ENCODE results near the gene MORC4. TPM values are rescaled to one million over a fixed set of nuclear protein-coding genes. Genes with fewer than 3 reads are reported as not detected.

MORC4 gene
- total RNA-seq (2014; rRNA removed; shearing (Covaris generic)), result 8.8 and 10.2 TPM in 2 replicates

DNA sequence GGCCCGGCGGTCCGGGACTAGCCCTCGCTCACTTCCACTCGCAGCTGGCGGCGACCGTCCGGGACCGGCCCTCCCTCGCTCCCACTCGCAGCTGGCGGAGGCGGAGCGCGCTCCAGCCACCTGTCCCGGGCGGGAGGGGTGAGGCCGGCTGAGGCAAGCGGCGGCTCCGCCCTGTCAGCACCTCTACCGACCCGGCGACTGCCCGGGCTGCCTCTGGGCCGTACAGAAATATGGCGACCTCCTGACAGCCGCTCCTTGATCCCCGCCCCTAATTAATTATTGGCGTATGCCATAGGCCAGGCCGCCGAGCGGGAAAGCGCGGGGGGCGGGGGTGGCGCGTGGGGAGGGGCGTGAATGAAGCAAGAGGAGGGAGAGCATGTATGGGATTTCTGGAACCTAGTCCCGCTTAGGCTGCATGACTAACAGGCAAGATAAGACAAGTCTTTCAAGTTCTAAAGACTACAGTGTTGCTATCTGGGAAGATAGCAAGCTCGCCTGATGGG is at the start of gene MORC4:
TSS of gene MORC4 (minus strand) at position 200 of the 503 bp plus-strand sequence. CDS start 243 bp downstream, outside the sequence.
- DNase-seq (ENCODE audit: low spot score), result peak; percentile 65

- no peak for DNase-seq (ENCODE audit: low spot score)
Measured at GRCh38 chrX:107047622-107048021, 47.6 kb upstream of the MORC4 start.

GRCh38 chrX:107029752-107030151 is 29.7 kb upstream of the MORC4 start:
- DNase-seq (ENCODE audit: low spot score), result no peak

GRCh38 chrX:107025545-107025944 is 25.5 kb upstream of the MORC4 start:
- peak; percentile 13 for DNase-seq (ENCODE audit: low spot score)

DNA sequence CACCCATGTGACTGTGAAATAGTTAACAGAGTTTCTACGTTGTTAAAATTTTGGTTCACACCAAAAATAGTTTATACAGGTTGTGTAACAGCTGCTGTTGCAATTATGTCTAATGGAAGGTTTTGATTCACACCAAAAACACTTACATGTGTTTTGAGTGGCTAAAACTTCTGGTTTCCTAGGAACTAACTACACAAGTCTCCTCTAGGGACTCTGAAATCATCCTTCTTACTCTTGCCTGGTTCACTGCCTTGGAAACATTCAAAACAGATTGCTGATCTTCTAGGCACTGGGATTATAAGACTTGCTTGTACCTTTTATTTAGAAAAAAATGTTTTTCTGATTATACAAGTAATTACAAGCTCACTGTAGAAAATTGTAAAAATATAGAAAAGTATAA is 14.9 kb upstream of the MORC4 start:
- DNase-seq (ENCODE audit: low spot score), result no peak

GRCh38 chrX:107008034-107008433 is 8.0 kb upstream of the MORC4 start:
- DNase-seq (ENCODE audit: low spot score), result no peak

GRCh38 chrX:106999002-106999975 is 723 bp downstream of the MORC4 start:
- peak; percentile 45 for DNase-seq (ENCODE audit: low spot score)

DNA sequence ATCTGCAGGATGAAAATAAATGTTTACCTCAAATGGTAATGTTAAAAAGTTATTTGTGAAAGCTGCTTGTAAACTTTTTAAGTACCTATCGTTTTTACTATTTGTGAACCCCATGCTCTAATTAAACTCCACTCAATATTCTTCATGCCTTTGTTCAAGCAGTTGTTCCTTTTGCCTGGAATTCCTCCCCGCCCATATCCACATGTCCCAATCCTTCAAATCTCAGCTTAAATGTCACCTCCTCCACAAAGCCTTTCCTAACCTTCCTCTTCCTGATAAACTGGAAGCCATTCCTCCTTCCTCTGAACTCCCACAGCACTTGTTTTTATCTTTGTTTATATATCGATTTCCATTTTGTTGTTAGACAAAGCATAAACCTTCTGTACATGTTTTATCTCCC is 2.4 kb downstream of the MORC4 start:
- no peak for DNase-seq (ENCODE audit: low spot score)

DNA sequence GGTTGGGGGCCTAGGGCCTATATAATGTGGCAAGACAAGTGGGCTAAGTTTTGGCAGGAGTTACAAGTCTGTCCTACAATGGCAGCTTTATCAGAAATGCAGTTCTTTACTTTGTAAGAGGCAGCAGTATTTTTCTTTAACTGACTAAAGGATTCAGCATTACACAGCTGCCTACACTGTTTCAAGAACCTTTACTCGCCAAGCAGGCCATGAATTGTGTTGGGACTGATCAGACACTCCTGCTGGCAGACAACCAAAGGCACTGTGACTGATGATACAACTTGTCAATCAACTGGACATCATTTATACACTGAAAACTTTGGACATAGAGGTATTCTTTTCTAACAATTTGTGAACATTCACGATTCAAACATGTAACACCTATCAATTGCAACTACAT is 4.3 kb downstream of the MORC4 start:
- no peak for DNase-seq (ENCODE audit: low spot score)

- DNase-seq (ENCODE audit: low spot score), result no peak
Measured at GRCh38 chrX:106987488-106987887, 12.5 kb downstream of the MORC4 start.

DNA sequence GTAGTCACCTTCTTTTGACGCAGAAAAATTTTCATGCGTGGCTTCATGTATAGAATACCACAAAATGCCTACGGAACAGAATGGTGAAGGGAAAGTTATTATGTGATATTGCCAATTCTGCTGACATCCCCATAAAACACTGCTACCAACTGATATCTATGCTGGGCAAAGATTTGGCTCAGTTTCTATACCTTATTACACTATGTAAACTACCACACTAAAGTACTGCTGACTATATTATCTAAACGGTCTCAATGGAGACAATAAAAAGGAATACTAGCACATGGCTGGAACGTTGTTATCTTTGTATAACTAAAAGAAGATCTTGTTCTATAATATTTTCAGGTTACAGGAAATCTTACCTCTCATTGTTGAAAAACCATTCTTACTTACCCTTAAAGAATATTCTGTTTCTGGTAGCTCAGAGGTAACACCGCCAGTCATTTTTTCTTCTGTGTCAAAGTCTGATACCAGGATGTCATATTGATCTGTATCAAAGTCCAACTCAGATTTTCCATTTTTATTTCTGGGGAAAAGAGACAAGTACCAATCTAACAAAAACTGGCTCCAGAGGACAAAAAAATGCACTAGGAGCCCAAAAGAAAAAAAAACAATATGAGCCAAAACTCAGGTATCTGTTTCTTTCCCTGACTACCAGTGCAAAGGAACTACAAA is 18.9 kb downstream of the MORC4 start:
- DNase-seq (ENCODE audit: low spot score), result no peak

DNA sequence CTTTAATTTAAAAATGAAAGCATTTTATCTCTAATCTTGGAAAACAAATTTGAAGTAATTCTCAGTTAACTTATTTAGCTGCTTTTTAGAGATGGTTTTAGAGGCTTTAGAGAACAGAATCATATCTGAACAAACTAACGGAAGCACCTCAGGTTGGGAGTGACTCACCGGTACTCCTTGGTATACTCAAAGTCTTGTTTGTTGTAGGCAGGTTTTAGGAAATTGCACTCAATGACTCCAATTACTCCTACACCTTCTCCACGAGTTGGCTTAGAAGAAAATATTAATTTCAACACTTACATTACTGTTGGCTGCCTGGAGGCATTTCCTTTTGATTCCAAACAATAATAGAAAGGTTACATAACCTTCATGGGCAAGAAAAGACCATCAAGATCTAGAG is 23.6 kb downstream of the MORC4 start:
- DNase-seq (ENCODE audit: low spot score), result no peak

- no peak for DNase-seq (ENCODE audit: low spot score)
Measured at GRCh38 chrX:106973433-106974149, 26.4 kb downstream of the MORC4 start.

- no peak for DNase-seq (ENCODE audit: low spot score)
Measured at GRCh38 chrX:106972896-106973295, 27.1 kb downstream of the MORC4 start.

GRCh38 chrX:106966547-106966946 is 33.5 kb downstream of the MORC4 start:
- peak; percentile 21 for DNase-seq (ENCODE audit: low spot score)

DNA sequence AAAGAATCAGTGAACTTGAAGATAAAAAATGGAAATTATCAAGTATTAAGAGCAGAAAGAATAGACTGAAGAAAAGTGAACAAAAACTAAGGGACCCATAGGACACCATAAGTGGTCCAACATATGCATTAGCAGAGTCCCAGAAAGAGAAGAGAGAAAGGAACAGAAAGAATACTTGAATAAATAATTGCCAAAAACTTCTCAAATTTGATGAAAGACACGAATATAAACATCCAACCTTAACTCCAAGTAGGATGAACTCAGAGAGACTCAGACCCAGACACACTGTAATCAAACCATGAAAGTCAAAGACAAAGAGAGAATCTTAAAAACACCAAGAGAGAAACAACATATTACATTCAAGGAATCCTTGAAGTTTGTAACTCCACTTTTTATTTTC is 35.7 kb downstream of the MORC4 start:
- DNase-seq (ENCODE audit: low spot score), result no peak

DNA sequence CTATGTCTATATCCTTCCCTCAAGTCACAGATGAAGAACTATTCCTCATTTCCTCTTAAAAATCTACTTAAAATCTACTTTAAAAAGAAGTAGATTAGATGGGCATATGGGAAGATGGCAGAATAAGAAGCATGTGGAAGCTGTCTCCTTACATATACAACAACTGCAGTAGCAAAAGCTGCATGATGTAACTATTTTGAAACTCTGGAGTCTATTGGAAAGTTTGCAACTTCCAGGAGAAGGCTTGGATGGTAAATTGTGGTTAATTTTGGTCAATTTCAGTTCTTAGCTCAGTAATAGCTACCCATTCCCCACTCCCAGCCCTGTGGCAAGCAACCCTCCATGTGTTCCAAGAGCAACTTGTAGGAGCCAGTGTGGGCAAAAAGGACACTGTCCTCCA is 36.9 kb downstream of the MORC4 start:
- DNase-seq (ENCODE audit: low spot score), result no peak

- no peak for DNase-seq (ENCODE audit: low spot score)
Measured at GRCh38 chrX:106959901-106960300, 40.1 kb downstream of the MORC4 start.

DNA sequence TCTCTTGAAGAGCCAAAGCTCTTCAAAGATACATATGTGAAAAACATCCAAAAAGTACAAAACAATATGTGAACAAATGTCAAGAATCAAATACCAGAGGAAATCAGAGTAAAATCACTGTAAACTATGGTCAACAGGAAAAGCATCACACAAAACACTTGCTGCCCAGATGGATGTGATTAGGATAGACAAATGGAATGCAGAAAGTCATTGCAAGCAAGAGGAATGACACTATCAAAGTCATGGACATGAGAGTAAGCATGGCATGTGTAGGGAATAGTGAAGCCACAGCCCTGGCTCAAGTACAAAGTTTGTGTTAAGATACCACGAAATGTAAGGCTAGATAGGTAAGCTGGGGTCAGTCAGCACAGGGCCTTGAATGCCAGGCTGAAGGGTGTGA is 42.2 kb downstream of the MORC4 start:
- no peak for DNase-seq (ENCODE audit: low spot score)

DNA sequence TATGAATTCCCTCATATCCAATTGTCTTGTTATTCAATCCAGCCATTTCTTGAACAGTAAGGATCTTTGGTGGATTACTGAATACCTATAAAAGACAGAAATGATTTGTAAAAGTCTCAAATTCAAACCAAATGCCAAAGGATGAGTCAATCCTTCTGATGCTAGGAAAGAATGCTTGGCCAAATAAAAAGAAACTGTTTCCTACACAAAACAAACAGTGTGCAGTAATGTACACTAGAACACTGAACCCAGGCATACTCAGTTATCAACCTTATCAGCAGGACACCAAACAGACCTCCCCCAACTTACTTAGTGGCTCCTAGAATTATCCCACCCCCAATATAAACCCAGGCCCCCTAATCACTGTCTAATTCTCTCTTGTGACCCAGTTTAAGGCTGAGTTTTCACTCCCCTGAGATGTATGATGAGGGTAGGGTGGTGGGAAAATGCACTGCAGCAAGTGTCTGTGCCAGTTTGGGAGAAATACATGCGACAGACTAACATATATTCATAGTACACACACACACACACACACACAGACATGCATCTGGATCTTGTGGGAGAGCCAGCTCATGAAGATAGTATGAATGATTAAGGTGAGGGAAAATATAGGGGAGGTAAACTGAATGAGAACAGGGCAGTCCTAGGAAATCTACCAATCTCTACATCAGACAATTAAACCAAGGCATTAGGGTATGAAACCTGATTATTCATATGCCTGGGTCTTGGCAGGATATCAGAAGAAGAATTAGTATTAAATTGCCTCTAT is 44.8 kb downstream of the MORC4 start:
- no peak for DNase-seq (ENCODE audit: low spot score)

DNA sequence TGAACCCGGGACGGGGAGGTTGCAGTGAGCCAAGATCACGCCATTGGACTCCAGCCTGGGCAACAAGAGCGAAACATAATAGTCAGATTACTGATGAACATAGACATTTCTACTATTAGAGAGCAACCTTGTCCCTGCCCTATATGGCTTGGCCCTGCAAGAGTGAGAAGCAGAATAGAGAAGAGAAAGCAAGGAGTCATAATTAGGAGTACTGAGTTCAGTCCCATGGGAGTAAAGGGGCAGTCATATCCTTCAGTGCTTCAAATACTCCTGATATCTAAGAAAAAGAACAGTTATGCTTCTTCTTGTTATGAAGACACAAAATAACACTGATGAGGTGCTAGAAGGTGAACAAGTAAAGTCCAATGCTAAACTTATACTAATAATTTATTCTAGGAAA is 46.0 kb downstream of the MORC4 start:
- DNase-seq (ENCODE audit: low spot score), result no peak

Measured in H4 (cell line).